ENCODE data around the gene FHOD1.

FHOD1 gene

GRCh38 chr16:67247192-67248072 lies at the start of gene FHOD1:
Gene FHOD1, minus strand, starts transcription at chr16:67247481. Its CDS starts 71 bp downstream, at chr16:67247410.
- peak; percentile 78 for DNase-seq

GRCh38 chr16:67296420-67296819 lies 49.1 kb upstream of the FHOD1 start:
- no peak for DNase-seq

GRCh38 chr16:67294938-67295361 lies 47.7 kb upstream of the FHOD1 start:
- DNase-seq = no peak

- DNase-seq = no peak
Measured at GRCh38 chr16:67294171-67294757, 47.0 kb upstream of the FHOD1 start.

GRCh38 chr16:67291461-67291860 lies 44.2 kb upstream of the FHOD1 start:
- no peak for DNase-seq

GRCh38 chr16:67287960-67288359 lies 40.7 kb upstream of the FHOD1 start:
- no peak for DNase-seq

- no peak for DNase-seq
Measured at GRCh38 chr16:67286441-67287235, 39.4 kb upstream of the FHOD1 start.

GRCh38 chr16:67284699-67285646 lies 37.7 kb upstream of the FHOD1 start:
- no peak for DNase-seq

- DNase-seq = no peak
Measured at GRCh38 chr16:67283826-67284555, 36.7 kb upstream of the FHOD1 start.

- no peak for DNase-seq
Measured at GRCh38 chr16:67283039-67283825, 36.0 kb upstream of the FHOD1 start.

GRCh38 chr16:67282447-67282805 lies 35.1 kb upstream of the FHOD1 start:
- no peak for DNase-seq

GRCh38 chr16:67281536-67282446 lies 34.5 kb upstream of the FHOD1 start:
- no peak for DNase-seq

GRCh38 chr16:67280090-67281015 lies 33.1 kb upstream of the FHOD1 start:
- no peak for DNase-seq

- peak; percentile 11 for DNase-seq
Measured at GRCh38 chr16:67279296-67280089, 32.2 kb upstream of the FHOD1 start, which contains the start of gene PLEKHG4. Gene PLEKHG4, plus strand, starts transcription at chr16:67279532. Its CDS starts 513 bp downstream, at chr16:67280045.

GRCh38 chr16:67278773-67279295 lies 31.6 kb upstream of the FHOD1 start:
- no peak for DNase-seq

GRCh38 chr16:67277999-67278772 lies 30.9 kb upstream of the FHOD1 start:
- DNase-seq = no peak
